HG03520 (cell line): ENCODE results near the gene ERVV-1.
"Not testable (repeated sequence)": the region's sequence is repeated elsewhere in the genome, so short reads cannot be mapped to it uniquely, and the experiment has no call there.

Experiments used
- ATAC-seq: cut with Tn5 transposase; IDR thresholded peaks from one replicate; pipeline ENCODE4 v1.9.1; 2021; ENCODE audit warnings: mild to moderate bottlenecking, moderate library complexity; ENCODE audit not compliant: unreplicated experiment

ERVV-1 gene, protein sequence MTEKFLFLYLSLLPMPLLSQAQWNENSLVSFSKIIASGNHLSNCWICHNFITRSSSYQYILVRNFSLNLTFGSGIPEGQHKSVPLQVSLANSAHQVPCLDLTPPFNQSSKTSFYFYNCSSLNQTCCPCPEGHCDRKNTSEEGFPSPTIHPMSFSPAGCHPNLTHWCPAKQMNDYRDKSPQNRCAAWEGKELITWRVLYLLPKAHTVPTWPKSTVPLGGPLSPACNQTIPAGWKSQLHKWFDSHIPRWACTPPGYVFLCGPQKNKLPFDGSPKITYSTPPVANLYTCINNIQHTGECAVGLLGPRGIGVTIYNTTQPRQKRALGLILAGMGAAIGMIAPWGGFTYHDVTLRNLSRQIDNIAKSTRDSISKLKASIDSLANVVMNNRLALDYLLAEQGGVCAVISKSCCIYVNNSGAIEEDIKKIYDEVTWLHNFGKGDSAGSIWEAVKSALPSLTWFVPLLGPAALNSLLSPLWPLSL

DNA sequence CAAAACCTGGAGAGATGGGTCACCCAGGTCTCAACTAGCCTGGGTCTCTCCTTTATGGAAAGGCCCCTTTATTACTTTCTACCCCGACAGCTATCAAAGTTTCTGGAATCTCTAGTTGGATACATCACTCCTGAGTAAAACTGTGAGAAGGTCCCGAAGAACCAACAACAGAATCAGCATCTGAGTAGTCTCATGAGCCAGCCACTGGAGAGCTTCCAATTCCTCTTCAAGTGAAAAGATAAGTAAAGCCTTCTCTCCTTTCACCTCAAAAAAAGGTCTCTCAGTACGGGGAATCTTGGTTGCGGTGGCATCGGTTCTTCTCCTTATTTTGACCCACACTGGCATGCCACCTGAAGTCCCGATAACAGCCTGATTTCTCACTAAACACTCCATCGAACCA lies at the start of gene ERVV-1:
Gene ERVV-1, plus strand, starts transcription at position 301 of the 400 bp plus-strand sequence. CDS start 170 bp downstream, outside the sequence.
- ATAC-seq = no peak

DNA sequence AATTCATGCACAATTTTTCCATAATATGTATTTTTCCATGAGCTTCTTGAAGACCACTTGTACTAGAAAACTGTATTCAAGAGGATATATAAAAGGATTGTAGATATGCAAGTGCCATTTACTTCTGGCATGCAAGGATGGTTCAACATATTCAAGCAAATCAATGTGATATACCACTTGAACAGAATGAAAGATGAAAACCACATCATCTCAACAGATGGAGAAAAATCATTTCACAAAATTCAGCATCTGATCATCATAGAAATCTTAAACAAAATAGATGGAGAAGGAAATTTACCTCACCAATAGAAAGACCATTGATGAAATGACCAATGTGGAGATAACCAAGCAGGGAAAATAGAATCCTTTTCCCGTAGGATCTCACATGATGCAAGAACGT lies 45.9 kb upstream of the ERVV-1 start:
- no peak for ATAC-seq

DNA sequence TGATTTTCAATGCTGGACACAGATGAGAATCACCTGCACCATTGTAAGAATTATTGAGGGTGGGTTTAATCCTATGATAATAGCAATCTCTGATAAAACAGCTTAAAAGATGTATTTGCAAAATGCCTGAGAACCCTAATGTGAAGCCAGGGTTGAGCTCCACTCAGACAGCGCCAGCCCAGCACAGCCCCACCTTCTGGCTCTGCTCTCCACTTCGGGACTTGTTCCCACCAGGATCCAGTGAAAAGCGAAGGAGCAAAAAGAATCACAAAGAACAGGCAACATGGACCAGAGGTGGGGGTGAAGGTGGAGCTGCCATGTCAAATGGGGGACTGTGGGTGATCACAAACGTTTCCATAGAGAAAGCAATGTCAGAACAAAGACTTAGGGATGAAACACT lies 32.4 kb upstream of the ERVV-1 start:
- ATAC-seq = no peak

DNA sequence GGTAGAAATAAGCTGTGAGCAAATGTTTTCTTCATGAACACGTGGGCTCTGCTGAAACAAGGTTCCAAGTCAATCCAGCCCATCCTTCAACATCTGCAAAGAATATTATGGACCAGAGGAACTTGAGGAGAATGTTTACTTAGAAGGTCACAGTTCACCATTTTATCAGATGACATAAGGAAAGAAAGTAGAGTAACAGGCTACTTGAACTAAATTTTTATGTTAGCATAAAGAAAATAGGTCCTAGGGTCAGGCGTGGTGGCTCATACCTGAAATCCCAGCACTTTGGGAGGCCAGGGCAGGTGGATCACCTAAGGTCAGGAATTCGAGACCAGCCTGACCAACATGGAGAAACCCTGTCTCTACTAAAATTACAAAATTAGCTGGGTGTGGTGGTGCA lies 30.6 kb upstream of the ERVV-1 start:
- ATAC-seq = not testable (repeated sequence)

DNA sequence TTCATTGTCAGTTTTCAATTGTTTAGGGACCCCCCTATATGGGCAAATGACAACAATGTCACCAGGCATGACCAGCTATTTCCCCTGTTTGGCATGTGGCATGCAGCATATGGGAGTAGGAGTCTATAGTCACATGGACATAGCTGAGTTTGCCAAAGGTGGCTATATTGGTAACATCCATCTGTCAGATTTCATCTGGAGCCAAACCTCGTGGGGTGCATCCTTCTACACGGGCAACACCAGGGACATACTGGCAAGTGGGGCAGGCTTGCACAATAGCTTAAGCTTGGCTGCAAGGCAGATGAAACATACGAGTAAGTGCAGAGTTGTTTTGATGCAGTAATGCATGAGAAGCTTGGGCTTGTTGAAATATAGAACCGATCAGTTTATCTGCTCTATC lies 26.5 kb upstream of the ERVV-1 start:
- ATAC-seq = no peak

DNA sequence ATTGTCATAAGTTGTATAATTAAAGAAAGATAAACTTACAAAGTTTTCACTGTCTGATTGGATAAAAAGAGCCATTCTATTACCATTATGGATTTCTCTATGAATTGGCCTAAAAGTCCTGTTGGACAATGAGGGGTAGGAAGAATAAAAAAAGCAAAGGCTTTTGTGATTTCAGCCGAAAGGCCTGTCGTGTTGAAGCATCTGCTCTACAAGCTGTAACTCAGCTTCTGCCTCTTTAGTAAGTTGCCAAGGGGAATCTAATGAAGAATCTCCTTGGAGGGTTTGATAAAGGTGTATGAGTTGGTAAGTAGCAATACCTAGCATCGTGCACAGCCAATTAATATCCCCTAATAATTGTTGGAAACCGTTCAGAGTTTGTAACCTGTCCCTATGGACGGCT lies 25.2 kb upstream of the ERVV-1 start:
- no peak for ATAC-seq

DNA sequence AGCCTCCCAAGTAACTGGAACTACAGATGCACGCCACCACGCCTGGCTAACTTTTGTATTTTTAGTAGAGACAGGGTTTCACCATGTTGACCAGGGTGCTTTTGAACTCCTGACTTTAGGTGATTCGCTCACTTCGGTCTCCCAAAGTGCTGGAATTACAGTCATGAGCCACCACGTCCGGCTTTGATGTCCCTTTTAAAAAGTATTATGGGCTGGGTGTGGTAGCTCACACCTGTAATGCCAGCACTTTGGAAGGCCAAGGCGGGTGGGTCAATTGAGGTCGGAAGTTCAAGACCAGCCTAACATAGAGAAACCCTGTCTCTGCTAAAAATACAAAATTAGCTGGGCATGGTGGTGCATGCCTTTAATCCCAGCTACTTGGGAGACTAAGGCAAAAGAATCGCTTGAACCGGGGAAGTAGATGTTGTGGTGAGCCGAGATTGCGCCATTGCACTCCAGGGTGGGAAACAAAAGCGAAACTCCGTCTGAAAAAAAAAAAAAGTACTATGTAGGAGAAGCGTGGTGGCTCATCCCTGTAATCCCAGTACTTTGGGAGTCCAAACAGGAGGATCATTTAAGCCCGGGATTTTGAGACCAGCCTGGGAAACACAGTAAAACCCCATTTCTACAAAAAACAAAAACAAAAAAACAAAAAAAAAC lies 22.8 kb upstream of the ERVV-1 start:
- ATAC-seq = no peak

DNA sequence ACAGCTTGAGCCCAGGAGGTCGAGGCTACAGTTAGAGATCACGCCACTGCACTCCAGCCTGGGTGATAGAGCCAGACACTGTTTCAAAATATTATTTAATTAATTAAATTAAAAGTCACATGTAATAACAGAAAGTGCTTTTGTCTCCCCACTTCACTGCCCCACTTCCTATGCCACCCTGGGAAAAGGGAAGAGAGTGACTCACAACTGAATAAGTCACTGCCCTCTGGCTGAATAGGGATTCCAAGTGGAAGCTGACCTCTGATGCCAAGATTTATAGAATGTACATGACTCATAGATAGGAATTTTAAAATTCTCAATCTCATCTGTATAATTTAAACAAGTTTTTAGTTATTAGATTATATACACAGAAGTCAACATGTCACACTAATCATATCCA lies 22.2 kb upstream of the ERVV-1 start:
- no peak for ATAC-seq

DNA sequence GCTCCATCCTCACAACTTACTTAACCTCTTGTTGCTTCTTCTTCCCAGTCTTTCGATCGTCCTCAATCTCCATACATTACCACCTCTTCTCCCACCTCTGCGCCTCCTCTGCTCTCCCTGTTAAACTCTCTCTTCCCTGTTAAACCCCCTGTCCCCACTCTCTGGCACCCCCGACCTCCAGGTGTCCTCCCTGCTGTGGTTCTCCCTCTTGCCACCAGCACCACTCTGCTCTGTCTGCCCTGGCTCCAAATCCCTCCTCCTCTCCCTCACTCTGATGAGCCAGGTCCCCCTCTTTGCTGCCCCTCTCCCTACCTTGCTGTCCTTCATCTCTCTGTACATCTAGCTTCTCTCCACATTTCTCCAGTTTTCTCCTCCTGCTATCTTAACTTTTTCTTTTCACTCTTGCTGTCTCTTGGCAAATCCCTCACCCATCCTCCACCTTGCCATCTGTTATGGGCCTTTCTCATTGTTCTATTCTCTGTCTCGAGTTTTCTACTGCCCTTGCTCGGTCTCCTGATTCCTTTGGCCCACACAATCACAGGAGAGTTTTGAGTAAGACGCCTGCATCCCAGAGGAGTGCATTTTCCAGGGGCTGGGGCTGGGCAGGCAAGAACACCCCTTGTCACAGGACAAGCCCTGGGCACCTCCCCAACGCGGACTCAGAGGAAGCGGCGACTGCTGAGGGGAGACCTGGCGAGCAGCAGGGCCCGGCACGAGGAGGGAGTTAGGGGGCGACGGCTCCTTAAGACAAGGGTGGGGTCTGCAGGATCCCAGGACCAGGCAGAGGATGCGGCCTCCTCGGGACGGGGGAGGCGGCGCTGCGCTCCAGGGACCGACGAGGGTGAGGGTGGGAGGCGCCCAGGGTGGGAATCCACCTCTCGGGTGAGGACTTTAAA lies 21.4 kb upstream of the ERVV-1 start:
- no peak for ATAC-seq

DNA sequence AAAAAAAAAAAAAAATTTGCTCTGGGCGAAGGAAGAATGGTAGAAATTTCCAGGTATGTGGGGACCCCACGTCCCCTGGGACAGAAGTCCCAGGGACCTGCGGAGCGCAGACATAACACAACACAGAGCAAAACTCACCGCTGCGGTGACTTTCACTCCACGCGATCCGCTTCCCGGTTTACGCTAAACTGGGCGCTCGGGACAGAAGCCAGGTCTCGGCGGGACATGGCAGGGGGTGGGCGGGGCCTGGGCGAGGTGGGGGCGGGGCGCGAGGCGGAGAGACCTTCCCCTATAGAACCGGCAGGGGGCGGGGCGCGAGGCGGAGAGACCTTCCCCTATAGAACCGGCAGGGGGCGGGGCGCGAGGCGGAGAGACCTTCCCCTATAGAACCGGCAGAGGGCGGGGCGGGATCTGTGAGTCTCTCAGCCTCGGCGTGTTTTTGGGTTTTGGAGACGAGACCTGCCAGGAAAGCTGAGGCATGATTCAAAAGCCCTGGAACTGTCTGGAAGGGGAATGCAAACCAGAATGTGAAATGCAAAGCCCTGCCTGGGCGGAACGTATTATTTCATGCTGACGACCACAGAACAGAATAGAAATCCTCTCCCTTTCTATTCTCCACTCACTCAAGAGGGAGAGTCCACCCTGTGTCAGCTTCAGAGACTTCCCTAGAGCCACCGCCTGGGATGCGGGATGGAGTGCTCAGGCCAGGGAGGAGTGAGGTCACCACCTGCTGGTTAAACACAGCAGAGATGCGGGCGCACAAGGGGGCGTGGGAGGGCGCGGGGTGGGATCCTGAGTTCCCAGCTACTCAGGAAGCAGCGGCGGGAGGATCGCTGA lies 20.2 kb upstream of the ERVV-1 start:
- no peak for ATAC-seq

DNA sequence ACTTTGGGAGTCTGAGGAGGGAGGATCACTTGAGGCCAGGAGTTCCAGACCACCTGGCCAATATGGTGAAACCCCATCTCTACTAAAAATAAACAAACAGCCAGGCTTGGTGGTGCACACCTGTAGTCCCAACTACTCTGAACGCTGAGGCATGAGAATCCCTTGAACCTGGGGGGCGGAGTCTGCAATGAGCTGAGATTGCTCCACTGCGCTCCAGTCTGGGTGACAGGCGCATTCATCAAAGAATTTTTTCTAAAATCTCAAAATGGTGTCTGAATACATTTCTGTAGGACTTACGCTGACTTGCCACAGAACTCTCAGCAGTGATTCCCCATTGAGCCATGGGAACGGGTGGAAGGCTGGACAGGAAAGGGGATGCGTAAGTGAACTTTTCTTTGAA lies 18.0 kb upstream of the ERVV-1 start:
- ATAC-seq = no peak

DNA sequence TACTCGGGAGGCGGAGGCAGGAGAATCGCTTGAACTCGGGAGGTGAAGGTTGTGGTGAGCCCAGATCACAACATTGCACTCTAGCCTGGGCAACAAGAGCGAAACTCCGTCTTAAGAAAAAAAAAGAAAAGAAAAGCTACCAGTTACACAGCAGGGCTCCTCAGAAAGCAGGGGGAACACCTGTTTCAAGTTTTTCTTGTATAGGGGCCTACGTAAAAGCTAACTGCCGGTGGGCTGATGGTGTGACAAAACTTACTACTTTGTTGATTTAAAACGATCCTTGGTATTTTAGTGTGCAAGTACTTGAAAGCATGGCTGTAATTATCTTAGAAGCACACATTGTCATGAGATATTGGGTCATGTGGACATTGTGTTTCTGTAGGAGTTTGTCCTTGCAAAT lies 15.7 kb upstream of the ERVV-1 start:
- no peak for ATAC-seq

DNA sequence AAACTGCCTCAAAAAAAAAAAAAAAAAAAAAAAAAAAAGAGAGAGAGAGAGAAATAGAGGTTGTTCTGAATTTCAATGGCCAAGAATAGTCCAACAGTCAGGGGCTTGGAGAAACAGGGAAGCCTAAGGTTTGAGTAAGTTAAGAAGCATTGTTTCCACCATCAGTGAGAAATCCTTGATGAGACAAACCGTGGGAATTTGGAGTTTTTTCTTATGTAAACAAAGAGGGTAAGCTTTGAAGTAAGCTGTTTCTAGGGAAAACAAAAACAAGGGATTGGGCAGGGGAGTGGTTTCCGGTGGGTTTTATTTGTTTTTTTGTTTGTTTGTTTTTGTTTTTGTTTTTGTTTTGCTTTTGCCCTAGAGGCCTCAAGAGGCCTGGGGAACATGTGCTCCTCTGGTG lies 11.2 kb upstream of the ERVV-1 start:
- ATAC-seq = no peak

DNA sequence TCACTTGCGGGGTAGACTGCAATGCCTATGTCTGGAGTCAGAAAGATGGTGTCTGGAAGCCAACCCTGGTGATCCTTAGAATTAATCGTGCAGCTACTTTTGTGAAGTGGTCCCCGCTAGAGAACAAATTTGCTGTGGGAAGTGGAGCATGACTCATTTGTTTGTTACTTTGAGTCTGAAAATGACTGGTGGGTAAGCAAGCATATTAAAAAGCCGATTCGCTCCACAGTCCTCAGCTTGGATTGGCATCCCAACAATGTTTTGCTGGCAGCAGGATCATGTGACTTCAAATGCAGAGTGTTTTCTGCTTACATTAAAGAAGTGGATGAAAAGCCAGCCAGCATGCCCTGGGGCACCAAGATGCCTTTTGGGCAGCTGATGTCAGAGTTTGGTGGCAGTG lies 9.5 kb upstream of the ERVV-1 start:
- no peak for ATAC-seq

DNA sequence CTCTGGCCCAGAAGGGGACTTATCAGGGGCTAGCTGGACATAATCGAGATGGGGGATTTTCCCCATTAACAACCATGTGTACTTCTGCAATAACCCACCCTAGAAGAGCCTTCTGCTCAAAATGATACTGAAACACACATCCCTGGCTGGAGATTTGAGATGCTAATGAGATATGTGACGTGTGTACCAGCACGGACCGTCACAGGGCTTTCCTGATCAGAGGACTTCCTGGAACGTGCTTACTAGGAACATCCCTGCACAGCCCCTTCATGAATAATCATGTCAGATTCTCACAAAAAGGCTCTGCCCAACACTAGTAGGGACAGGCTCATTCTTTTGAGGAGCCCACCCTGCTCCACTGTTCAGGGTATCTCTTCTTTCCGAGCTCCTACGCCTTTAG lies 6.5 kb upstream of the ERVV-1 start:
- ATAC-seq = no peak

DNA sequence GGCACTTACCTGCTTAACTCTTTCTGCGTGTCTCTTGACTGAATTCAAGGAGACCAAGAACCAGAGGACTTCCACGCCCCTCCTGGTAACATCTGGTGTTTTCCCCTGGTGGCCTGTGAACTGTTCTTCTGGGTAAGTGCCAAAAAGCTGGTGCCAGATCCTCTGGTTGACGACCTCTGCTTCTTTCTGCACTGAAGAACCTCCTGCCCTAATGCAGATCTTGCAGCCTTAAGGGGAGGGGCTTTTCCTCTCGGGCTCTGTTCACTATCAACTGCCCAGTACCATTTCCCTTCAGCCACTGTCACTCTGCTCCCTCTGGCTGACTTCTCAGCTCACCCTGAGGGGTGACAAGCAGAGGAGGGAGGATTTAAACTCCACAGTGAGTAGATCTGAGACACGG lies 6.1 kb upstream of the ERVV-1 start:
- no peak for ATAC-seq

DNA sequence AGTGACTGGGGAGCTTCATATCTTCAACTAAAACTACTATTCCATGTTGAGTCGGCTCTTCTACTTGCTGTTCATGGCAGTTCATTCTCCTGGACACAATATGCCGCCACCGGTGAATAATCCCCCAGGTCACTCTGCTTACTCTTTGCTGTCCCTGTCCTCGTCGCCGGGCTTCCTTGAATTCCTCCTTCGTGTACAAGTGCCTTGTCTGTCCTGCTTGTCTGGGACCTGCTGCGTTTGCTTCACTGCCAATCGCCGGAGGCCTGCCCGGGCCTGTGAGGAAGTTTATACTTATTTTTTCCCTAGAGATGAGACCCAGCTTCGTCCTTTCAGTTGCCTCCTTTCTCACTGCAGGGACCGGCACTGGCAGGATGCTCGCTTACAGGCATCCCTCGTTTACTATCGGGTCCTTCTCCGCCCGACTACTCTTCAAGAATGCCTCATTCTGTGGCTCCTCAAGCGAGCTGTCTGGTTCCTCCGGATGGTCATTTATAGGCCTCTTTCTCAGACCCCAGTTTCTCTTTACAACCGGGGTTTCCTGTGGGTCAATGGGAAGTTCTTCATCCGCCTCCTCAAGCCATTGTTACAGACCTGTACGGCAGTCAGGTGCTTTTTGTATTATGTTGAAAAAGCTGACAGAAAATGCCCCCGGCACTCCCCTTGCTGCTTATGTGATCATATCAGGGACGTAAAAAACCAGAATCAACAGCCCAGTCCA lies 5.5 kb upstream of the ERVV-1 start:
- no peak for ATAC-seq

DNA sequence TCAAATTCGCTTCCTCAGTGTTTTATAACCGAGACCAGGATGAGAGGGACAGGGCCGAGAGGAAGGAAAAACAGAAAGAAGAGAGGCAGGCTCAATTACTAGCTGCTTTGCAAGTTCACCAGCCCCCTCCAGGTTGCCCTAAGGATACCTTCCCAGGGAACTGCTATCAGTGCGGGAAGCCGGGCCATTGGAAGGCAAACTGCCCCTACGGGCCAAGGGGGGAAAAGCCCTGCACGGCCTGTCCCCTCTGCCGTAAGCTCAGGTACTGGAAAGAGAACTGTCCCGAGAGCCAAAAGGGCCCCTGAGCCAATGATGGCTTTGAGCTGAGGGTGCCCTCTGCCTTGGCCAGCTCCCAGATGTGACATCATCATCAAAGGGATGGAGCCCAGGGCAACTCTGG lies 3.2 kb upstream of the ERVV-1 start:
- no peak for ATAC-seq

DNA sequence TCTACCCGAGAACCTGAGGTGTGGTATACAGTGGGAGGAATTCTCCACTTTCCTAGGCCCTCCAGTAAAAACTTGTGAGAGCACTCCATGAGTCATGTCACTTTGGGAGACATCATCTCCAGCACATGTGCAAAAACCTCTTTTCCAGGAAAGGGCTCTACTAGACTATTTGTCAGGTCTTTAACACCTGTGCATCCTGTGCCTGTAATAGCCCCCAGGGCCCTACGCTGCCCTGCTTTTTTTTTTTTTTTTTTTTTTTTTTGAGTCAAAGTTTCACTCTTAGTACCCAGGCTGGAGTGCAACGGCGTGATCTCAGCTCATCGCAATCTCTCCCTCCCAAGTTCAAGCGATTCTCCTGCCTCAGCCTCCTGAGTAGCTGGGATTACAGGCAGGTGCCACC lies 1.7 kb upstream of the ERVV-1 start:
- ATAC-seq = no peak

DNA sequence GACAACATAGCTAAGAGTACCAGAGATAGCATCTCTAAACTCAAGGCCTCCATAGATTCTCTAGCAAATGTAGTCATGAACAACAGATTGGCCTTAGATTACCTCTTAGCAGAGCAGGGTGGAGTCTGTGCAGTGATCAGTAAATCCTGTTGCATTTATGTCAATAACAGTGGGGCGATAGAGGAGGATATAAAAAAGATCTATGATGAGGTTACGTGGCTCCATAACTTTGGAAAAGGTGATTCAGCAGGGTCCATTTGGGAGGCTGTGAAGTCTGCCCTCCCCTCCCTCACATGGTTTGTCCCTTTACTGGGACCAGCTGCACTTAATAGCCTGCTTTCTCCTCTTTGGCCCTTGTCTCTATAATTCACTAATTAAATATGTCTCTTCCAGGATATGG lies 1.4 kb downstream of the ERVV-1 start:
- no peak for ATAC-seq
